HepG2 (cell line): Measurements from ENCODE around the gene GMEB2. TPM values are rescaled to one million over a fixed set of nuclear protein-coding genes. Genes with fewer than 3 reads are reported as not detected.

Source experiments
- CENPT ChIP-seq: sonication (generic); formaldehyde crosslinking; IDR thresholded peaks from 2 replicates; pipeline ENCODE4 v1.8.0; 2022; ENCODE audit warnings: low read depth, mild to moderate bottlenecking, moderate library complexity, missing genetic modification reagents
- MATR3 ChIP-seq: sonication (generic); formaldehyde crosslinking; IDR thresholded peaks from 2 replicates; pipeline ENCODE4 v1.4.0; 2020; ENCODE audit warnings: missing genetic modification reagents
- NFKBIZ ChIP-seq: IDR thresholded peaks from 2 replicates; pipeline ENCODE4 v1.6.1; 2018; ENCODE audit warnings: missing genetic modification reagents, missing compliant biosample characterization
- PHF8 ChIP-seq: sonication (generic); formaldehyde crosslinking; IDR thresholded peaks from 2 replicates; pipeline ENCODE4 v1.5.0; 2020; ENCODE audit warnings: missing genetic modification reagents
- TCF7 ChIP-seq: sonication (generic); IDR thresholded peaks from 2 replicates; pipeline ENCODE4 v1.6.1; 2016; ENCODE audit warnings: antibody characterized with exemption, low read depth
- U2AF2 ChIP-seq: fragments of 200-400 bp; formaldehyde crosslinking; IDR thresholded peaks from 2 replicates; pipeline ENCODE4 v1.6.1; 2017; ENCODE audit warnings: low read depth, mild to moderate bottlenecking, low read length
- ZBTB3 ChIP-seq: sonication (generic); formaldehyde crosslinking; IDR thresholded peaks from 2 replicates; pipeline ENCODE4 v1.4.0; 2020; ENCODE audit warnings: low read depth, mild to moderate bottlenecking, moderate library complexity, missing genetic modification reagents, borderline replicate concordance
- ZFP1 ChIP-seq: IDR thresholded peaks from 2 replicates; pipeline ENCODE4 v1.6.1; 2016
- ZNF549 ChIP-seq: sonication (generic); formaldehyde crosslinking; IDR thresholded peaks from 2 replicates; pipeline ENCODE4 v1.5.0; 2020; ENCODE audit warnings: missing genetic modification reagents
- ZNF672 ChIP-seq: sonication (generic); formaldehyde crosslinking; IDR thresholded peaks from 2 replicates; pipeline ENCODE4 v1.8.1; 2022; ENCODE audit warnings: missing genetic modification reagents
- ZNF678 ChIP-seq: sonication (generic); formaldehyde crosslinking; IDR thresholded peaks from 2 replicates; pipeline ENCODE4 v1.4.0; 2020; ENCODE audit warnings: mild to moderate bottlenecking, missing genetic modification reagents
- polyA plus RNA-seq, 8 experiments: library from polyadenylated mRNA; depleted of rRNA in 3 of 8; stranded (reverse) in 7 of 8; unstranded in 1 of 8; fragments of >200 nt; fragmentation: Illumina TruSeq in 4 of 8; extraction: Trizol in 4 of 8; gene quantifications; 2 replicates each; pipeline versions ENCODE4 v1.2.1 to v1.2.3, GENCODE V29; 2011 to 2016; ENCODE audit warnings: low read depth in 4 of 8, missing spikeins in 1 of 8, mixed read lengths in 1 of 8; ENCODE audit not compliant: insufficient read depth in 1 of 8
- total RNA-seq, 5 experiments: library from RNA; depleted of rRNA; stranded (reverse); fragments of >200 nt; fragmentation: Illumina TruSeq; extraction: Trizol; gene quantifications; 2 replicates each; pipeline ENCODE4 v1.2.3, GENCODE V29; 2016; ENCODE audit warnings: low read depth in 1 of 5
- TF ChIP-seq, protein P1 (sequence below): sonication (generic); formaldehyde crosslinking; IDR thresholded peaks from 2 replicates; pipeline ENCODE4 v1.5.0; 2020; ENCODE audit warnings: missing genetic modification reagents
- TF ChIP-seq, protein P2 (sequence below): sonication (generic); formaldehyde crosslinking; IDR thresholded peaks from 2 replicates; pipeline ENCODE4 v1.4.0; 2020; ENCODE audit warnings: mild to moderate bottlenecking, missing genetic modification reagents
- TF ChIP-seq, protein P3 (sequence below), 2 experiments: sonication (generic) in 1 of 2; formaldehyde crosslinking in 1 of 2; IDR thresholded peaks; 2 replicates each; pipeline versions ENCODE4 v1.4.0 to v1.6.1; 2018 to 2020; ENCODE audit warnings: missing genetic modification reagents in 2 of 2, borderline replicate concordance in 1 of 2, low read depth in 1 of 2, mild to moderate bottlenecking in 1 of 2, missing biosample characterization in 1 of 2
- TF ChIP-seq, protein P4 (sequence below): sonication (generic); formaldehyde crosslinking; IDR thresholded peaks from 2 replicates; pipeline ENCODE4 v1.5.0; 2020; ENCODE audit warnings: mild to moderate bottlenecking, missing genetic modification reagents, borderline replicate concordance

The GMEB2 gene
- total and polyA plus RNA-seq, 2 of the 13 experiments (the other 11 are each of a cell fraction or from before 2014, with no cell fraction given) = 10.6 to 12.4 TPM

DNA sequence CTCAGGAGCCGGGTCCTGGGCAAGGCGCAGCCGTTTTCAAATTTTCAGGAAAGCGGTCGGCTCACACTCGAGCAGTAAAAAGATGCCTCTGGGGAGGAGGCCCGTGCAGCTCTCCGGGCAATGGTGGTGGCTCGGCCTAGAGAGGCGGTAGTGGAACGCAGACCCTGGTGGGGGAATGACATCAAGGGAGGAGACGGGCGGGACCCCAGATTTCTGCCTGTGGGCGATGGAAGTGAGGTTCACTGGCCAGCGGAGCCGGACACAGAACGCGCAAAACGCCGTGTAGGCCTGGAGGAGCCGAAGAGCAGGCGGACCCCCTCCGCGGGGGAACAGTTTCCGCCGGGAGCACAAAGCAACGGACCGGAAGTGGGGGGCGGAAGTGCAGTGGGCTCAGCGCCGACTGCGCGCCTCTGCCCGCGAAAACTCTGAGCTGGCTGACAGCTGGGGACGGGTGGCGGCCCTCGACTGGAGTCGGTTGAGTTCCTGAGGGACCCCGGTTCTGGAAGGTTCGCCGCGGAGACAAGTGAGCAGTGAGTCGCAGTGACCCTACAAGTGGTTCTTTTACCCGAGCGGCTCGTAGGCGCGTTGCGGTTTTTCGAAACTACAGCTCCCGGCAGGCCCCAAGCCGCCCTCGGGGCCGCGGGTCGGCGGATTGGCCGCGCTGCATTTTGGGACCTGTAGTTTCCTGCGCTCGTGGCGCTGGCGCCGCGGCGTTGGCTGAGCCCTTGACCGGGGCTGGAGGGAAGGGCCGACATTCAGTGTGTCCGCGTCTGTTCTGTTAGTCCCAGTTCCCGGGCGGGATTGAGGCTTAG is 31.2 kb upstream of the GMEB2 start, which contains the start of gene RTEL1 (continued):
- TF ChIP-seq, protein P1, sequence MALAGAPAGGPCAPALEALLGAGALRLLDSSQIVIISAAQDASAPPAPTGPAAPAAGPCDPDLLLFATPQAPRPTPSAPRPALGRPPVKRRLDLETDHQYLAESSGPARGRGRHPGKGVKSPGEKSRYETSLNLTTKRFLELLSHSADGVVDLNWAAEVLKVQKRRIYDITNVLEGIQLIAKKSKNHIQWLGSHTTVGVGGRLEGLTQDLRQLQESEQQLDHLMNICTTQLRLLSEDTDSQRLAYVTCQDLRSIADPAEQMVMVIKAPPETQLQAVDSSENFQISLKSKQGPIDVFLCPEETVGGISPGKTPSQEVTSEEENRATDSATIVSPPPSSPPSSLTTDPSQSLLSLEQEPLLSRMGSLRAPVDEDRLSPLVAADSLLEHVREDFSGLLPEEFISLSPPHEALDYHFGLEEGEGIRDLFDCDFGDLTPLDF (CRISPR knock-in tag) = peak; percentile 99
- TF ChIP-seq, protein P2, sequence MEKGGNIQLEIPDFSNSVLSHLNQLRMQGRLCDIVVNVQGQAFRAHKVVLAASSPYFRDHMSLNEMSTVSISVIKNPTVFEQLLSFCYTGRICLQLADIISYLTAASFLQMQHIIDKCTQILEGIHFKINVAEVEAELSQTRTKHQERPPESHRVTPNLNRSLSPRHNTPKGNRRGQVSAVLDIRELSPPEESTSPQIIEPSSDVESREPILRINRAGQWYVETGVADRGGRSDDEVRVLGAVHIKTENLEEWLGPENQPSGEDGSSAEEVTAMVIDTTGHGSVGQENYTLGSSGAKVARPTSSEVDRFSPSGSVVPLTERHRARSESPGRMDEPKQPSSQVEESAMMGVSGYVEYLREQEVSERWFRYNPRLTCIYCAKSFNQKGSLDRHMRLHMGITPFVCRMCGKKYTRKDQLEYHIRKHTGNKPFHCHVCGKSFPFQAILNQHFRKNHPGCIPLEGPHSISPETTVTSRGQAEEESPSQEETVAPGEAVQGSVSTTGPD (CRISPR knock-in tag) = no peak; the same call in 1 of the 2 replicates
- TF ChIP-seq ZFP1 (CRISPR knock-in tag) = peak; percentile 94
- TF ChIP-seq U2AF2 = peak; percentile 84; the same call in 1 of the 2 replicates
- TF ChIP-seq NFKBIZ (CRISPR knock-in tag) = no peak; the same call in 1 of the 2 replicates
- TF ChIP-seq MATR3 (CRISPR knock-in tag) = no peak
- peak; percentile 96 for TF ChIP-seq PHF8 (CRISPR knock-in tag)
- TF ChIP-seq ZNF672 (CRISPR knock-in tag) = no peak
- TF ChIP-seq TCF7 = no peak
- TF ChIP-seq, protein P3, sequence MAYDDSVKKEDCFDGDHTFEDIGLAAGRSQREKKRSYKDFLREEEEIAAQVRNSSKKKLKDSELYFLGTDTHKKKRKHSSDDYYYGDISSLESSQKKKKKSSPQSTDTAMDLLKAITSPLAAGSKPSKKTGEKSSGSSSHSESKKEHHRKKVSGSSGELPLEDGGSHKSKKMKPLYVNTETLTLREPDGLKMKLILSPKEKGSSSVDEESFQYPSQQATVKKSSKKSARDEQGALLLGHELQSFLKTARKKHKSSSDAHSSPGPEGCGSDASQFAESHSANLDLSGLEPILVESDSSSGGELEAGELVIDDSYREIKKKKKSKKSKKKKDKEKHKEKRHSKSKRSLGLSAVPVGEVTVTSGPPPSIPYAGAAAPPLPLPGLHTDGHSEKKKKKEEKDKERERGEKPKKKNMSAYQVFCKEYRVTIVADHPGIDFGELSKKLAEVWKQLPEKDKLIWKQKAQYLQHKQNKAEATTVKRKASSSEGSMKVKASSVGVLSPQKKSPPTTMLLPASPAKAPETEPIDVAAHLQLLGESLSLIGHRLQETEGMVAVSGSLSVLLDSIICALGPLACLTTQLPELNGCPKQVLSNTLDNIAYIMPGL (CRISPR knock-in tag; IDR thresholded peaks at IDR 0.05; ENCODE audit: borderline replicate concordance in 1 of 2, low read depth in 1 of 2) = peak; percentile 91 to 96
- peak; percentile 79 for TF ChIP-seq ZBTB3
- TF ChIP-seq ZNF549 = peak; percentile 92; the same call in 1 of the 2 replicates
- TF ChIP-seq, protein P4, sequence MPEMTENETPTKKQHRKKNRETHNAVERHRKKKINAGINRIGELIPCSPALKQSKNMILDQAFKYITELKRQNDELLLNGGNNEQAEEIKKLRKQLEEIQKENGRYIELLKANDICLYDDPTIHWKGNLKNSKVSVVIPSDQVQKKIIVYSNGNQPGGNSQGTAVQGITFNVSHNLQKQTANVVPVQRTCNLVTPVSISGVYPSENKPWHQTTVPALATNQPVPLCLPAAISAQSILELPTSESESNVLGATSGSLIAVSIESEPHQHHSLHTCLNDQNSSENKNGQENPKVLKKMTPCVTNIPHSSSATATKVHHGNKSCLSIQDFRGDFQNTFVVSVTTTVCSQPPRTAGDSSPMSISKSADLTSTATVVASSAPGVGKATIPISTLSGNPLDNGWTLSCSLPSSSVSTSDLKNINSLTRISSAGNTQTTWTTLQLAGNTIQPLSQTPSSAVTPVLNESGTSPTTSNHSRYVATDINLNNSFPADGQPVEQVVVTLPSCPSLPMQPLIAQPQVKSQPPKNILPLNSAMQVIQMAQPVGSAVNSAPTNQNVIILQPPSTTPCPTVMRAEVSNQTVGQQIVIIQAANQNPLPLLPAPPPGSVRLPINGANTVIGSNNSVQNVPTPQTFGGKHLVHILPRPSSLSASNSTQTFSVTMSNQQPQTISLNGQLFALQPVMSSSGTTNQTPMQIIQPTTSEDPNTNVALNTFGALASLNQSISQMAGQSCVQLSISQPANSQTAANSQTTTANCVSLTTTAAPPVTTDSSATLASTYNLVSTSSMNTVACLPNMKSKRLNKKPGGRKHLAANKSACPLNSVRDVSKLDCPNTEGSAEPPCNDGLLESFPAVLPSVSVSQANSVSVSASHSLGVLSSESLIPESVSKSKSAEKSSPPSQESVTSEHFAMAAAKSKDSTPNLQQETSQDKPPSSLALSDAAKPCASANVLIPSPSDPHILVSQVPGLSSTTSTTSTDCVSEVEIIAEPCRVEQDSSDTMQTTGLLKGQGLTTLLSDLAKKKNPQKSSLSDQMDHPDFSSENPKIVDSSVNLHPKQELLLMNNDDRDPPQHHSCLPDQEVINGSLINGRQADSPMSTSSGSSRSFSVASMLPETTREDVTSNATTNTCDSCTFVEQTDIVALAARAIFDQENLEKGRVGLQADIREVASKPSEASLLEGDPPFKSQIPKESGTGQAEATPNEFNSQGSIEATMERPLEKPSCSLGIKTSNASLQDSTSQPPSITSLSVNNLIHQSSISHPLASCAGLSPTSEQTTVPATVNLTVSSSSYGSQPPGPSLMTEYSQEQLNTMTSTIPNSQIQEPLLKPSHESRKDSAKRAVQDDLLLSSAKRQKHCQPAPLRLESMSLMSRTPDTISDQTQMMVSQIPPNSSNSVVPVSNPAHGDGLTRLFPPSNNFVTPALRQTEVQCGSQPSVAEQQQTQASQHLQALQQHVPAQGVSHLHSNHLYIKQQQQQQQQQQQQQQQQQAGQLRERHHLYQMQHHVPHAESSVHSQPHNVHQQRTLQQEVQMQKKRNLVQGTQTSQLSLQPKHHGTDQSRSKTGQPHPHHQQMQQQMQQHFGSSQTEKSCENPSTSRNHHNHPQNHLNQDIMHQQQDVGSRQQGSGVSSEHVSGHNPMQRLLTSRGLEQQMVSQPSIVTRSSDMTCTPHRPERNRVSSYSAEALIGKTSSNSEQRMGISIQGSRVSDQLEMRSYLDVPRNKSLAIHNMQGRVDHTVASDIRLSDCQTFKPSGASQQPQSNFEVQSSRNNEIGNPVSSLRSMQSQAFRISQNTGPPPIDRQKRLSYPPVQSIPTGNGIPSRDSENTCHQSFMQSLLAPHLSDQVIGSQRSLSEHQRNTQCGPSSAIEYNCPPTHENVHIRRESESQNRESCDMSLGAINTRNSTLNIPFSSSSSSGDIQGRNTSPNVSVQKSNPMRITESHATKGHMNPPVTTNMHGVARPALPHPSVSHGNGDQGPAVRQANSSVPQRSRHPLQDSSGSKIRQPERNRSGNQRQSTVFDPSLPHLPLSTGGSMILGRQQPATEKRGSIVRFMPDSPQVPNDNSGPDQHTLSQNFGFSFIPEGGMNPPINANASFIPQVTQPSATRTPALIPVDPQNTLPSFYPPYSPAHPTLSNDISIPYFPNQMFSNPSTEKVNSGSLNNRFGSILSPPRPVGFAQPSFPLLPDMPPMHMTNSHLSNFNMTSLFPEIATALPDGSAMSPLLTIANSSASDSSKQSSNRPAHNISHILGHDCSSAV = no peak
- peak; percentile 95 for TF ChIP-seq CENPT (CRISPR knock-in tag)
- no peak; the same call in 1 of the 2 replicates for TF ChIP-seq ZNF678
